Endodermal cell (in vitro differentiated cells): Measurements from ENCODE around the gene ZNF232. TPM values are rescaled to one million over a fixed set of nuclear protein-coding genes. Genes with fewer than 3 reads are reported as not detected.
"Not testable (repeated sequence)": the region's sequence is repeated elsewhere in the genome, so short reads cannot be mapped to it uniquely, and the experiment has no call there.

Experiments
- DNase-seq: peaks from one replicate; pipeline ENCODE4 v3.0.0-alpha.2; 2017
- H3K27ac ChIP-seq: 2 replicates; pipeline ENCODE4 v1.5.1; 2013; ENCODE audit warnings: mild to moderate bottlenecking, low read depth, low read length, moderate library complexity
- H3K27me3 ChIP-seq: 2 replicates; pipeline ENCODE4 v1.6.1; 2013; ENCODE audit warnings: mild to moderate bottlenecking, low read length, moderate library complexity; ENCODE audit not compliant: insufficient read depth, control insufficient read depth, poor library complexity, severe bottlenecking
- H3K36me3 ChIP-seq: 2 replicates; pipeline ENCODE4 v1.7.0; 2013; ENCODE audit warnings: mild to moderate bottlenecking, low read length, moderate library complexity; ENCODE audit not compliant: control insufficient read depth, insufficient read depth
- H3K4me1 ChIP-seq: one replicate; pipeline ENCODE4 v1.7.0; 2013; ENCODE audit warnings: low read length; ENCODE audit not compliant: control insufficient read depth, insufficient read depth
- H3K4me3 ChIP-seq: 2 replicates; pipeline ENCODE4 v1.5.1; 2013; ENCODE audit warnings: mild to moderate bottlenecking, low read length, moderate library complexity
- H3K9ac ChIP-seq: 2 replicates; pipeline ENCODE4 v1.6.1; 2013; ENCODE audit warnings: mild to moderate bottlenecking, low read length, moderate library complexity; ENCODE audit not compliant: poor library complexity, severe bottlenecking; ENCODE audit errors: extremely low read depth
- H3K9me3 ChIP-seq: 2 replicates; pipeline ENCODE4 v1.6.1; 2013; ENCODE audit warnings: mild to moderate bottlenecking, low read length, moderate library complexity; ENCODE audit not compliant: control insufficient read depth
- H3K27ac Mint-ChIP-seq: 2 replicates; pipeline ENCODE4 v1.8.0; 2020; ENCODE audit warnings: mixed read lengths
- H3K27me3 Mint-ChIP-seq: 2 replicates; pipeline ENCODE4 v1.8.0; 2021; ENCODE audit warnings: mild to moderate bottlenecking, mixed read lengths; ENCODE audit not compliant: insufficient read depth
- H3K36me3 Mint-ChIP-seq: 2 replicates; pipeline ENCODE4 v1.8.0; 2020; ENCODE audit warnings: low read depth, mixed read lengths
- H3K4me1 Mint-ChIP-seq: 2 replicates; pipeline ENCODE4 v1.8.0; 2020; ENCODE audit warnings: mixed read lengths
- H3K4me3 Mint-ChIP-seq: 2 replicates; pipeline ENCODE4 v1.8.0; 2020; ENCODE audit warnings: mild to moderate bottlenecking, moderate library complexity, mixed read lengths
- H3K9me3 Mint-ChIP-seq: 2 replicates; pipeline ENCODE4 v1.8.0; 2020; ENCODE audit warnings: mild to moderate bottlenecking, mixed read lengths
- WGBS, 2 experiments: methylation state at CpG; one replicate each; pipeline versions ENCODE4 v1.1.5 to v1.1.7; 2013; ENCODE audit warnings: missing lambda C conversion rate in 2 of 2, mixed read lengths in 1 of 2; ENCODE audit not compliant: insufficient coverage in 1 of 2, insufficient read length in 1 of 2; 5-methylcytosine and 5-hydroxymethylcytosine counted together
- long read RNA-seq, 4 experiments: library from polyadenylated mRNA in 2 of 4; library from RNA in 1 of 4; library from capped mRNA in 1 of 4; stranded (forward) in 3 of 4; unstranded in 1 of 4; transcript quantifications; one replicate each; pipeline ENCODE4 v2.0.0, GENCODE V29; 2020 to 2021; ENCODE audit warnings: inconsistent platforms in 1 of 4
- polyA plus RNA-seq, 2 experiments: library from polyadenylated mRNA; stranded (reverse); fragments of 50-300 nt; gene quantifications; one replicate each; pipeline ENCODE4 v1.2.3, GENCODE V29; 2013
- total RNA-seq, 2 donors: library from RNA; stranded (reverse); fragmentation: NEBNext Ultra II Directional in 1 of 2; extraction: Animal tissue kit (Norgen Biotek cat#: 25700) in 1 of 2; gene quantifications; 2 replicates in 1 of 2; 3 replicates in 1 of 2; pipeline ENCODE4 v1.2.1, GENCODE V29; 2021
- TF ChIP-seq, protein P1 (sequence below): fragments of 200-600 bp; sonication (generic); conservative IDR thresholded peaks from 2 replicates; pipeline ENCODE4 v1.5.0; 2021; ENCODE audit warnings: antibody characterized with exemption, mild to moderate bottlenecking

Gene ZNF232
- 10 to 100 TPM; 27.2 to 32.1 TPM for total RNA-seq
- 27.0 TPM for polyA plus RNA-seq (2013, experiment 1 of 2)
- 28.5 TPM for polyA plus RNA-seq (2013, experiment 2 of 2)
- long read RNA-seq, experiment 1, partial matches to known transcripts = 11 of 24 reads
- long read RNA-seq, experiment 1, other reads (novel, unspliced or antisense) = 7 of 24 reads
- long read RNA-seq, experiment 2, transcript ZNF232-205 (5 exons, 1,553 nt) = major isoform, 12 of 54 reads
- long read RNA-seq, experiment 2, partial matches to known transcripts = 21 of 54 reads
- long read RNA-seq, experiment 2, other reads (novel, unspliced or antisense) = 19 of 54 reads
- long read RNA-seq, experiment 3, transcript ZNF232-205 (5 exons, 1,553 nt) = major isoform, 40 of 118 reads
- long read RNA-seq, experiment 3, partial matches to known transcripts = 32 of 118 reads
- long read RNA-seq, experiment 3, other reads (novel, unspliced or antisense) = 43 of 118 reads
- long read RNA-seq, experiment 4, transcript ZNF232-205 (5 exons, 1,553 nt) = major isoform, 25 of 129 reads
- long read RNA-seq, experiment 4, partial matches to known transcripts = 37 of 129 reads
- long read RNA-seq, experiment 4, other reads (novel, unspliced or antisense) = 62 of 129 reads

- peak within 1 kb of the TSS; percentile 87 for H3K4me3 ChIP-seq
- Mint-ChIP-seq H3K36me3 (peaks cover 51% of the 10 kb centered on the region), H3K9me3 (peaks cover 32% of the 10 kb centered on the region), H3K27me3 (peaks cover 17% of the 10 kb centered on the region), H3K4me3 (peak within 1 kb of the TSS; percentile 67), H3K27ac (peak within 1 kb of the TSS; percentile 93), H3K4me1 (peaks cover 10% of the 10 kb centered on the region)
- H3K9me3 ChIP-seq = peaks cover 27% of the 10 kb centered on the region
- WGBS, 2 experiments = 0 to 1% methylated on average over 26 to 67 of the region's 69 CpGs
- TF ChIP-seq, protein P1, sequence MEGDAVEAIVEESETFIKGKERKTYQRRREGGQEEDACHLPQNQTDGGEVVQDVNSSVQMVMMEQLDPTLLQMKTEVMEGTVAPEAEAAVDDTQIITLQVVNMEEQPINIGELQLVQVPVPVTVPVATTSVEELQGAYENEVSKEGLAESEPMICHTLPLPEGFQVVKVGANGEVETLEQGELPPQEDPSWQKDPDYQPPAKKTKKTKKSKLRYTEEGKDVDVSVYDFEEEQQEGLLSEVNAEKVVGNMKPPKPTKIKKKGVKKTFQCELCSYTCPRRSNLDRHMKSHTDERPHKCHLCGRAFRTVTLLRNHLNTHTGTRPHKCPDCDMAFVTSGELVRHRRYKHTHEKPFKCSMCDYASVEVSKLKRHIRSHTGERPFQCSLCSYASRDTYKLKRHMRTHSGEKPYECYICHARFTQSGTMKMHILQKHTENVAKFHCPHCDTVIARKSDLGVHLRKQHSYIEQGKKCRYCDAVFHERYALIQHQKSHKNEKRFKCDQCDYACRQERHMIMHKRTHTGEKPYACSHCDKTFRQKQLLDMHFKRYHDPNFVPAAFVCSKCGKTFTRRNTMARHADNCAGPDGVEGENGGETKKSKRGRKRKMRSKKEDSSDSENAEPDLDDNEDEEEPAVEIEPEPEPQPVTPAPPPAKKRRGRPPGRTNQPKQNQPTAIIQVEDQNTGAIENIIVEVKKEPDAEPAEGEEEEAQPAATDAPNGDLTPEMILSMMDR = no peak
- peaks cover 52% of the 10 kb centered on the region for H3K36me3 ChIP-seq
- H3K27ac ChIP-seq = peak within 1 kb of the TSS; percentile 86
- peak within 1 kb of the TSS; percentile 98 for H3K9ac ChIP-seq
- no peaks in the 10 kb centered on the region for H3K4me1 ChIP-seq
- H3K27me3 ChIP-seq = no peaks in the 10 kb centered on the region
- peak; percentile 99 for DNase-seq
These were observed at the start of gene ZNF232 for GRCh38 chr17:5111402-5112204. ZNF232 (minus strand) TSS chr17:5111878; CDS start chr17:5111822, 56 bp downstream.

DNA sequence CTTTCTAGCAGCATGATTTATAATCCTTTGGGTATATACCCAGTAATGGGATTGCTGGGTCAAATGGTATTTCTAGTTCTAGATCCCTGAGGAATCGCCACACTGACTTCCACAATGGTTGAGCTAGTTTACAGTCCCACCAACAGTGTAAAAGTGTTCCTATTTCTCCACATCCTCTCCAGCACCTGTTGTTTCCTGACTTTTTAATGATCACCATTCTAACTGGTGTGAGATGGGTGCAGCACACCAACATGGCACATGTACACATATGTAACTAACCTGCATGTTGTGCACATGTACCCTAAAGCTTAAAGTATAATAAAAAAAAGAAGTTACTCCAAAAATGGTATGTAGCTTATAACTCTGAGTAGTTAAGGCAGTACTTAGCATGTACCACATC, 49.0 kb upstream of the ZNF232 start:
- H3K9me3 ChIP-seq, H3K4me1 Mint-ChIP-seq, H3K4me3 Mint-ChIP-seq, H3K27ac Mint-ChIP-seq, H3K36me3 Mint-ChIP-seq, H3K27ac ChIP-seq, H3K9me3 Mint-ChIP-seq, H3K4me3 ChIP-seq, H3K36me3 ChIP-seq, H3K4me1 ChIP-seq, DNase-seq, H3K9ac ChIP-seq: not testable (repeated sequence)
- WGBS, 2 experiments = no CpG with 5 or more reads among the region's 1 CpG
- H3K27me3 Mint-ChIP-seq = peaks cover 59% of the 10 kb centered on the region
- peaks cover 48% of the 10 kb centered on the region for H3K27me3 ChIP-seq

GRCh38 chr17:5146122-5146521, 34.4 kb upstream of the ZNF232 start:
- peaks cover 50% of the 10 kb centered on the region for H3K27me3 Mint-ChIP-seq
- H3K36me3 ChIP-seq, H3K9me3 Mint-ChIP-seq, H3K4me3 ChIP-seq, H3K9ac ChIP-seq, H3K4me1 ChIP-seq, H3K36me3 Mint-ChIP-seq, H3K4me1 Mint-ChIP-seq, H3K27ac ChIP-seq, H3K4me3 Mint-ChIP-seq, H3K9me3 ChIP-seq, DNase-seq, H3K27ac Mint-ChIP-seq: not testable (repeated sequence)
- WGBS, 2 experiments = 100% methylated on average over 1 of the region's 1 CpG; no CpG with 5 or more reads in 1 of the 2 experiments
- H3K27me3 ChIP-seq = peaks cover 56% of the 10 kb centered on the region

DNA sequence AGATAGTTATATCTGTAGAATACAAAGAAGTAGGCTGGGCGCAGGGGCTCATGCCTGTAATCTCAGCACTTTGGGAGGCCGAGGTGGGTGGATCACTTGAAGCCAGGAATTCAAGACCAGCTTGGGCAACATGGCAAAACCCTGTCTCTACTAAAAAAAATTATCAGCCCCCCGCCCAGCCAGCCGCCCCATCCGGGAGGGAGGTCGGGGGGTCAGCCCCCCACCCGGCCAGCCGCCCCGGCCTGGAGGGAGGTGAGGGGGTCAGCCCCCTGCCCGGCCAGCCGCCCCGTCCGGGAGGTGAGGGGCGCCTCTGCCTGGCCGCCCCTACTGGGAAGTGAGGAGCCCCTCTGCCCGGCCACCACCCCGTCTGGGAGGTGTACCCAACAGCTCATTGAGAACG, 31.2 kb upstream of the ZNF232 start:
- DNase-seq = not testable (repeated sequence)
- WGBS, 2 experiments = 100% methylated on average over 1 to 8 of the region's 18 CpGs
- peaks cover 27% of the 10 kb centered on the region for H3K27me3 Mint-ChIP-seq

More for the DNA sequence above, 31.2 kb upstream of the ZNF232 start:
- not testable (repeated sequence) for H3K36me3 ChIP-seq, H3K36me3 Mint-ChIP-seq, H3K9me3 ChIP-seq, H3K27ac Mint-ChIP-seq, H3K4me3 ChIP-seq, H3K4me3 Mint-ChIP-seq, H3K4me1 ChIP-seq, H3K27ac ChIP-seq, H3K9ac ChIP-seq, H3K9me3 Mint-ChIP-seq, H3K4me1 Mint-ChIP-seq
- H3K27me3 ChIP-seq = peaks cover 36% of the 10 kb centered on the region
